Osteocyte (in vitro differentiated cells): Measurements from ENCODE around the gene GOLM1. TPM values are rescaled to one million over a fixed set of nuclear protein-coding genes. Genes with fewer than 3 reads are reported as not detected.

Experiments
- DNase-seq: peaks from one replicate; pipeline ENCODE4 v3.0.0; 2021; ENCODE audit warnings: mixed read lengths; ENCODE audit not compliant: unreplicated experiment; ENCODE audit errors: extremely low spot score
- H3K27ac Mint-ChIP-seq: one replicate; pipeline ENCODE4 v1.8.0; 2021; ENCODE audit warnings: mild to moderate bottlenecking, mixed read lengths; ENCODE audit not compliant: unreplicated experiment
- H3K27me3 Mint-ChIP-seq: one replicate; pipeline ENCODE4 v1.8.0; 2021; ENCODE audit warnings: mixed read lengths; ENCODE audit not compliant: unreplicated experiment
- H3K36me3 Mint-ChIP-seq: one replicate; pipeline ENCODE4 v1.8.0; 2021; ENCODE audit warnings: mixed read lengths; ENCODE audit not compliant: unreplicated experiment
- H3K4me1 Mint-ChIP-seq: one replicate; pipeline ENCODE4 v1.8.0; 2021; ENCODE audit warnings: mixed read lengths; ENCODE audit not compliant: unreplicated experiment
- H3K4me3 Mint-ChIP-seq: one replicate; pipeline ENCODE4 v1.8.0; 2021; ENCODE audit warnings: mild to moderate bottlenecking, moderate library complexity, mixed read lengths; ENCODE audit not compliant: unreplicated experiment
- H3K9me3 Mint-ChIP-seq: one replicate; pipeline ENCODE4 v1.8.0; 2021; ENCODE audit warnings: mixed read lengths; ENCODE audit not compliant: unreplicated experiment
- total RNA-seq: library from RNA; stranded (reverse); gene quantifications from 2 replicates; pipeline ENCODE4 v1.2.1, GENCODE V29; 2021
- TF ChIP-seq, protein P1 (sequence below): fragments of 200-600 bp; sonication (generic); IDR thresholded peaks from 2 replicates; pipeline ENCODE4 v1.5.0; 2021; ENCODE audit warnings: antibody characterized with exemption, mild to moderate bottlenecking, moderate library complexity

Gene GOLM1
- total RNA-seq, 1 donor from 2014 or later = 91.9 TPM

DNA sequence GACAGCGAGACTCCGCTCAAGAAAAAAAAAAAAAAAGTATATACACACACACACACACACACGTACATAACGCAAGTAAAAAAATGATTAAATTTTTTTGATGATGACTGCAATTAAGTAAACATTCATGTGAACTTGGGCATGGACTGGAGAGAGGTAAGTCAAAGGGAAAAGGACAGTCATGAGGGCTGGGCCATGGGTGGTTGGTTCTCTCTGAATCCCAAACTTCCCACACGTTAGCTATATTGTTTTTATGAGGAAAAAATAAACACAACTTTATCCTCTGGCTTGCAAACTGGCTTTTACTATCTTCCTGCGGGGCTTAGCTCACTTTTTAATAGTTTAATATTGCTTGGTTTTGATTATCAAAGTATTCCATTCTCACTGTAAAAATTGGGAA is 53.7 kb downstream of the GOLM1 start:
- no peak for DNase-seq
- H3K36me3 Mint-ChIP-seq = peaks cover 12% of the 10 kb centered on the region
- H3K27ac Mint-ChIP-seq = no peak overlapping the region
- no peaks in the 10 kb centered on the region for H3K9me3 Mint-ChIP-seq
- no peaks in the 10 kb centered on the region for H3K27me3 Mint-ChIP-seq
- H3K4me3 Mint-ChIP-seq = no peak overlapping the region
- H3K4me1 Mint-ChIP-seq = no peaks in the 10 kb centered on the region
- TF ChIP-seq, protein P1, sequence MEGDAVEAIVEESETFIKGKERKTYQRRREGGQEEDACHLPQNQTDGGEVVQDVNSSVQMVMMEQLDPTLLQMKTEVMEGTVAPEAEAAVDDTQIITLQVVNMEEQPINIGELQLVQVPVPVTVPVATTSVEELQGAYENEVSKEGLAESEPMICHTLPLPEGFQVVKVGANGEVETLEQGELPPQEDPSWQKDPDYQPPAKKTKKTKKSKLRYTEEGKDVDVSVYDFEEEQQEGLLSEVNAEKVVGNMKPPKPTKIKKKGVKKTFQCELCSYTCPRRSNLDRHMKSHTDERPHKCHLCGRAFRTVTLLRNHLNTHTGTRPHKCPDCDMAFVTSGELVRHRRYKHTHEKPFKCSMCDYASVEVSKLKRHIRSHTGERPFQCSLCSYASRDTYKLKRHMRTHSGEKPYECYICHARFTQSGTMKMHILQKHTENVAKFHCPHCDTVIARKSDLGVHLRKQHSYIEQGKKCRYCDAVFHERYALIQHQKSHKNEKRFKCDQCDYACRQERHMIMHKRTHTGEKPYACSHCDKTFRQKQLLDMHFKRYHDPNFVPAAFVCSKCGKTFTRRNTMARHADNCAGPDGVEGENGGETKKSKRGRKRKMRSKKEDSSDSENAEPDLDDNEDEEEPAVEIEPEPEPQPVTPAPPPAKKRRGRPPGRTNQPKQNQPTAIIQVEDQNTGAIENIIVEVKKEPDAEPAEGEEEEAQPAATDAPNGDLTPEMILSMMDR = no peak

DNA sequence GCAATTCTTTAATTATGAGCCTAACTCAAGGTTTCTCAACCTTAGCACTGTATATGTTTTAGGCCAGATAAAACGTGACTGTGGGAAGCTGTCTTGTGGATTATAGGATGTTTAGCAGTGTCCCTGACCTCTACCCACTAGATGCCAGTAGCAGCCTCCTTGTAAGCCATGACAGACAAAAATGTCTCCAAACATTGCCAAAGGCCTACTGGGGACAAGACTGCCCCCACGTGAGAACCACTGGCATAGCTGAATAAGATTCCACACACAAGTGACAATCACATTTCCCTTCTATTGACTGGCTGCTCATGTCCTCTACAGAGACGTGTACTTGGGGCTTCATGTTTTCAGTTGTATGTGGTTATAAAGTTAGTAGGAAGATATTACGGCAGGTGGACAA is 55.4 kb downstream of the GOLM1 start:
- TF ChIP-seq, protein P1 = no peak
- H3K9me3 Mint-ChIP-seq = no peaks in the 10 kb centered on the region
- peak; percentile 48 for DNase-seq
- no peak overlapping the region for H3K4me3 Mint-ChIP-seq
- peaks cover 8% of the 10 kb centered on the region for H3K36me3 Mint-ChIP-seq
- H3K27ac Mint-ChIP-seq = no peak overlapping the region
- H3K4me1 Mint-ChIP-seq = no peaks in the 10 kb centered on the region
- H3K27me3 Mint-ChIP-seq = no peaks in the 10 kb centered on the region

- Mint-ChIP-seq H3K27ac (no peak overlapping the region), H3K27me3 (no peaks in the 10 kb centered on the region), H3K4me1 (no peaks in the 10 kb centered on the region), H3K4me3 (no peak overlapping the region), H3K9me3 (no peaks in the 10 kb centered on the region), H3K36me3 (peaks cover 10% of the 10 kb centered on the region)
- peak; percentile 67 for DNase-seq
- TF ChIP-seq, protein P1 = no peak
These were observed 55.8 kb downstream of the GOLM1 start for GRCh38 chr9:86043586-86043985.

DNA sequence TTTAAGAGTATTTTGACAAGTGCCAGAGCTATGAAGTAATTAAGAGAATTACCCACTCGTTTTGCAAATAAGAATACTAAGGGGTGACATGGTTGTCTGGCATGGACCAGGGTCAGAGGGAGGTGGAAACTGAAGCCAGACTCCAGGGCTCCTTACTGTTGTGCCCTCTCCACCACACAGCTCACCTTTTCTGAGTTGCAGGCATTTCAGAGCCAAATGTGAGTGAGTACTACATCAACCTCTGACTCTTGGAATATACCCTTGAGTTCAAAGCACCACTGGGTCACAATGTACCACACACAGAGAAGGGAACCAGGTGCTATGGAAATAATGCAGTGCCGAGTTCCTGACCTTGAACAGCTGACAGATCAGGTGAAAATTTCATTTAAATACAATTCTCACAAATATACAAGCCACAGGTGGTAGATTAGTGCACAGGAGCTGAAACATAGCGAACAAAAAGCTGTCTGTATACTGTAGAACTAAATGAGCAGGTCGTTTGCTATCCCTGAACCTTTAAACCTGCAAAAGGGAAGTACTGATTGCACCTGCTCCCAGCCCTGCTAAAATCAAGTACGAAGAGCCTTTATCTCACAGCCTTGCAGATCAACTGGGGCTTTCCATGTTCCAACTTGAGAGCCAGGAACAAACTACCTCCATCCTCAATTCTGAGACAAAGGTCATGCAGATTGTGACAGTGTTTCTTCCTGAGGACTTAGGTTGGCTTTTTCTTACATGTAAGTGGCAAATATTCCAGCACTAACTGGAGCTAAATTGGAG is 57.0 kb downstream of the GOLM1 start:
- Mint-ChIP-seq H3K27ac (no peak overlapping the region), H3K27me3 (no peaks in the 10 kb centered on the region), H3K9me3 (no peaks in the 10 kb centered on the region), H3K4me3 (no peak overlapping the region), H3K36me3 (peaks cover 15% of the 10 kb centered on the region), H3K4me1 (no peaks in the 10 kb centered on the region)
- DNase-seq = peak; percentile 17
- TF ChIP-seq, protein P1 = no peak

DNA sequence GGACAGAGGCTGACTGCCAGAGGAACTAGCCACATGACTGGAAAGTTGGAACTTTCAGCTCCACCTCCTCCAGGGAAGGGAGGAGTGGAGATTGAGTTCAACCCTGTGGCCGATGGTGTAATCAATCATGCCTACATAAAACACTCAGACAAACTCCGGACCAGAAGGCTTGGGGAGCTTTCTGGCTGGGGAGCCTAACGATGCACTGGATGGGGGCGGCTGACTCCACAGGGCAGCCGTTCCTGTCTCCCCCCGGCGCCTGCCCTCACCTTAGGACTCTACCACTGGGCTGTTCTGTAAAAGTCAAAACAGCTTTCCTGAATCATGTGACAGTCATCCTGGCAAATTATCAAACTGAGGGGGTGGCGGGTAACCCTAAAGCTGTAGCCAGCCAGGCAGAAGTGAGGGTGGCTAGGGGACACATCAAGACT is 58.0 kb downstream of the GOLM1 start:
- Mint-ChIP-seq H3K27ac (no peak overlapping the region), H3K4me3 (no peak overlapping the region), H3K9me3 (no peaks in the 10 kb centered on the region), H3K36me3 (peaks cover 22% of the 10 kb centered on the region), H3K4me1 (peaks cover 2% of the 10 kb centered on the region), H3K27me3 (no peaks in the 10 kb centered on the region)
- TF ChIP-seq, protein P1 = no peak
- peak; percentile 73 for DNase-seq
